ENCODE results near the gene STAT3. TPM values are rescaled to one million over a fixed set of nuclear protein-coding genes. Genes with fewer than 3 reads are reported as not detected.
A peak's percentile ranks its signal among the peaks of the same experiment; 100 is the strongest.

The STAT3 gene
- total RNA-seq, 4 donors from 2014 or later, result 146 to 253 (median 205) TPM

DNA sequence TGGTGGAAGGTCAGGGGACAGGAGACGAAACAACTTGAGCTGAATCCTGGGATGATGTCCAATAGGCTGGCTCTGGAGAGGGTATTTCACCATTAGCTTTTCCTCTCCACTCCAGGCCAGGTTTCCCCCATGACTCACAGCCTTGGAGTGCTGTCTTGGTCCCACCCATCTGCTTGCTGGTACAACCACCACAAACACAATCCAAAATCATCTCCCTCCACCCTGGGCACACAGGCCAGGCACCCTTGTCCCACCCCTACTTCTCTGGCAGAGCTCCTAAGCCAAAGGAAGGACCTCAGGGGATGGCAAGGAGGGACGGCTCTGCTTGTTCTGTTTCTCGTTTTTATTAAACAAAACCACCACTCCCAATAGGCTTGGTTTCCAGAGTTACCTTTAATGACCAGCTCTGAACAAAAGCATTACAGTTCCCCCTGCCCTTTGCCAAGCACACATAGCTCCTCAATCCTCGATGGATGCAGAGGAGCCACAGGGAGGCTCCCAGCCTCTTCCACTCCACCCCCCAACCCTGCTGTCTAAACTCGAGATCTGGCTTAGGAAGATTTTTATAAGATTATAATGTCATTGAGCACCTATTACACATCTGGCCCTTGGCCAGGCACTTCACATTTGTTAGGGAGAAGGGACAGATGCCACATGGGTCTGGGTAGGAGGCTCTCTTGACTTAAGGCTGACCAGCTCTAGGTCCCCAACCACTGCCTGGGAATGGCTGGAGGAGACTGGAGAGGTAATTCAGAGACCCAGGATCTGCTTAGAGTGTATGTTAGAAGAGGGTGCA lies 21.5 kb upstream of the STAT3 start:
- Histone ChIP-seq H3K27ac (peak overlapping the region; percentile 83 to 99 (median 94)), H3K4me1 (peaks cover 28 to 100% (median 70%) of the 10 kb centered on the region in 3 donors), H3K4me3 (peak overlapping the region in 1 of 2 donors; percentile 18), H3K36me3 (peaks cover 0 to 7% of the 10 kb centered on the region in 2 donors), H3K27me3 (no peaks in the 10 kb centered on the region), H3K9me3 (no peaks in the 10 kb centered on the region)
- TF ChIP-seq POLR2AphosphoS5 (IDR thresholded peaks at IDR 0.05), result peak; percentile 86
- TF ChIP-seq POLR2A (IDR thresholded peaks at IDR 0.05), result no peak
- WGBS, 2 donors (ENCODE audit: low coverage in 1 of 2), result 0% methylated on average over 2 to 3 of the region's 5 CpGs
- peak; percentile 87 for ATAC-seq

DNA sequence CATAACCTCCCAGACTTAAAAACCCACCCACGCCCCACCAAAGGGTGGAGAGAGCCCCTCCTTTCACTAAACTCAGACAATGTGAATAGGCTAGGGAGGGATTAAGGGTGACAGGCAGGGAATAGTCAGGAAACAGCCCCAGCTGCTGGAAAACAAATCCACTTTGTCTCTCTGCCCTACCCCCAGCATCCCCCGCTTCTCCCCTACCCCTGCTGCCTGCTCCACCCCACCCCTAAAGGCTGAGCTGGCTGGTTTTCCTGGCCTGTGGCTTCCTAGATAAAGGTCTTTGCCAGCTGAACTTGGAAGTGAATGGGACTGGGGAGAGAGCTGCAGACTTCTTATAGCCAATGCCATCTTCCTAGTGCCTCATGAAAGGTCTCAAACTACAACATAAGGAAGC lies 19.8 kb upstream of the STAT3 start:
- TF ChIP-seq, protein P1, sequence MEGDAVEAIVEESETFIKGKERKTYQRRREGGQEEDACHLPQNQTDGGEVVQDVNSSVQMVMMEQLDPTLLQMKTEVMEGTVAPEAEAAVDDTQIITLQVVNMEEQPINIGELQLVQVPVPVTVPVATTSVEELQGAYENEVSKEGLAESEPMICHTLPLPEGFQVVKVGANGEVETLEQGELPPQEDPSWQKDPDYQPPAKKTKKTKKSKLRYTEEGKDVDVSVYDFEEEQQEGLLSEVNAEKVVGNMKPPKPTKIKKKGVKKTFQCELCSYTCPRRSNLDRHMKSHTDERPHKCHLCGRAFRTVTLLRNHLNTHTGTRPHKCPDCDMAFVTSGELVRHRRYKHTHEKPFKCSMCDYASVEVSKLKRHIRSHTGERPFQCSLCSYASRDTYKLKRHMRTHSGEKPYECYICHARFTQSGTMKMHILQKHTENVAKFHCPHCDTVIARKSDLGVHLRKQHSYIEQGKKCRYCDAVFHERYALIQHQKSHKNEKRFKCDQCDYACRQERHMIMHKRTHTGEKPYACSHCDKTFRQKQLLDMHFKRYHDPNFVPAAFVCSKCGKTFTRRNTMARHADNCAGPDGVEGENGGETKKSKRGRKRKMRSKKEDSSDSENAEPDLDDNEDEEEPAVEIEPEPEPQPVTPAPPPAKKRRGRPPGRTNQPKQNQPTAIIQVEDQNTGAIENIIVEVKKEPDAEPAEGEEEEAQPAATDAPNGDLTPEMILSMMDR (IDR thresholded peaks at IDR 0.05), result no peak
- TF ChIP-seq POLR2AphosphoS5 (IDR thresholded peaks at IDR 0.05) (no peak), POLR2A (IDR thresholded peaks at IDR 0.05) (no peak), EP300 (IDR thresholded peaks at IDR 0.05) (no peak)
- Histone ChIP-seq H3K4me1 (peaks cover 23 to 100% (median 63%) of the 10 kb centered on the region in 3 donors), H3K27ac (peak overlapping the region; percentile 83 to 99 (median 94)), H3K9me3 (no peaks in the 10 kb centered on the region), H3K4me3 (no peak overlapping the region), H3K27me3 (no peaks in the 10 kb centered on the region), H3K36me3 (peaks cover 0 to 23% of the 10 kb centered on the region in 2 donors)
- 15 to 27% methylated on average over 2 of the region's 2 CpGs for WGBS, 2 donors (ENCODE audit: low coverage in 1 of 2)
- no peak for ATAC-seq

DNA sequence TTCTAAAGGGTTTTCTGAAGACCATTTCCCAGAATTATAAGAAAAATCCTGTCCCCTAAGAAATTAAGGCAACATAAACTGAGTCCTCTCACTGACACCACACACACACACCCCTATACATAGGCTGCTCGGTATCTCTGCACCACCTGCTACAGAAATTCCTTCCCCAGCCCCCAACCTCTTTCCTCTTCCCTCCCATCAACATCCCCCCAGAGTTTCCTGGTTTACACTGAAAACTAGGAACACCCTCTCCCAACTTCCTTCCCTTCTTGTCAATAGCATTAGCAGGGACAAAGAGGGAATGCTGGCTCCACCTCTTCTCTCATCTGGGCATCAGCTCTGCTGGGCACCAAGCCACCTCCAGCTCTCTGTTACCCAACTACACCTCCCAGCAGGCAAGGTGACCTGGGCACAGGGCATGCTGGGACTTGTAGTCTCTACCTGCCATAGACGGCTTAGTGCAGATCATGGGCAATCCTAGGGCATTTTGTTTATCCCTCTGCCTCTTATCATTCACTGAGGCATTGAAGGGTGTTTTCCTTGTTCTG lies 19.1 kb upstream of the STAT3 start:
- H3K4me3 ChIP-seq, result peak overlapping the region in 1 of 2 donors; percentile 11
- peaks cover 24 to 100% (median 59%) of the 10 kb centered on the region in 3 donors for H3K4me1 ChIP-seq

DNA sequence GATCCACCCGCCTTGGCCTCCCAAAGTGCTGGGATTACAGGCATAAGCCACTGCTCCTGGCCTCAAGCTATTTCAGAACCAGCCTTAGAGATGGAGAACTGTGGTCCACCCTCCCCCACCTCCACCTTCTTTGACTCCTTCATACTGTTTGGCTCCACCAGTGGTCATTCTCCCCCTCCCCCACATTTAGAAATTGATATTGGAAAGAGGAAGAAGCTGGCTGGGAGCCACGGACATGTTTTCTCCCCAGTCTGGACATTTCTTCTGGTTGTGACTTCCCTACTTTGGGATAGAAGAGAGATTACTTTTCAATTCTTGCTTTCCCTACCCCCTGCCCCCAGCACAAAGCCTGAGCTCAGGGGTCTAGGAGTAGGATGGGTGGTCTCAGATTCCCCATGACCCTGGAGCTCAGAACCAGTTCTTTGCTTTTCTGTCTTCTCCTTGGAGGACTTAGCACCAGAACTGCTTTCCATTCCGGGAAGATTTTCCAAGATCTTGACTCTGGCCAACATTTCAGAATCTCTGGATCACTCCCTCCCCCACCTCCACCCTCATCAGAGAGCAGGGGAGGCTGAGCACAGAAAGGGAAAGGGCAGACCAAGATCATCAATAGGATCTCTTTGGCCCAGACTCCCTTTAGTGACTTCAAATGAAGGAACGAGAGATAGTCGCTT lies 18.5 kb upstream of the STAT3 start:
- H3K27me3 ChIP-seq, result no peaks in the 10 kb centered on the region
- peaks cover 23 to 100% (median 61%) of the 10 kb centered on the region in 3 donors for H3K4me1 ChIP-seq
- H3K27ac ChIP-seq, result peak overlapping the region; percentile 83 to 99 (median 94)
- H3K9me3 ChIP-seq, result no peaks in the 10 kb centered on the region
- WGBS, 2 donors (ENCODE audit: low coverage in 1 of 2), result 0 to 10% methylated on average over 1 to 3 of the region's 5 CpGs
- H3K36me3 ChIP-seq, result peaks cover 0 to 36% of the 10 kb centered on the region in 2 donors
- ATAC-seq, result no peak
- peak overlapping the region in 1 of 2 donors; percentile 11 for H3K4me3 ChIP-seq
- TF ChIP-seq POLR2A (IDR thresholded peaks at IDR 0.05) (no peak), EP300 (IDR thresholded peaks at IDR 0.05) (no peak), POLR2AphosphoS5 (IDR thresholded peaks at IDR 0.05) (peak; percentile 42)

More for the DNA sequence above, 19.1 kb upstream of the STAT3 start:
- peaks cover 0 to 30% of the 10 kb centered on the region in 2 donors for H3K36me3 ChIP-seq
- no peaks in the 10 kb centered on the region for H3K9me3 ChIP-seq
- H3K27me3 ChIP-seq, result no peaks in the 10 kb centered on the region
- H3K27ac ChIP-seq, result peak overlapping the region; percentile 83 to 99 (median 94)
- WGBS, 2 donors (ENCODE audit: low coverage in 1 of 2), result 5 to 12% methylated on average over 2 of the region's 2 CpGs
- peak; percentile 73 for ATAC-seq
- TF ChIP-seq POLR2A (IDR thresholded peaks at IDR 0.05), result no peak
- peak; percentile 80 for TF ChIP-seq POLR2AphosphoS5 (IDR thresholded peaks at IDR 0.05)
- TF ChIP-seq, protein P1 (IDR thresholded peaks at IDR 0.05), result no peak

DNA sequence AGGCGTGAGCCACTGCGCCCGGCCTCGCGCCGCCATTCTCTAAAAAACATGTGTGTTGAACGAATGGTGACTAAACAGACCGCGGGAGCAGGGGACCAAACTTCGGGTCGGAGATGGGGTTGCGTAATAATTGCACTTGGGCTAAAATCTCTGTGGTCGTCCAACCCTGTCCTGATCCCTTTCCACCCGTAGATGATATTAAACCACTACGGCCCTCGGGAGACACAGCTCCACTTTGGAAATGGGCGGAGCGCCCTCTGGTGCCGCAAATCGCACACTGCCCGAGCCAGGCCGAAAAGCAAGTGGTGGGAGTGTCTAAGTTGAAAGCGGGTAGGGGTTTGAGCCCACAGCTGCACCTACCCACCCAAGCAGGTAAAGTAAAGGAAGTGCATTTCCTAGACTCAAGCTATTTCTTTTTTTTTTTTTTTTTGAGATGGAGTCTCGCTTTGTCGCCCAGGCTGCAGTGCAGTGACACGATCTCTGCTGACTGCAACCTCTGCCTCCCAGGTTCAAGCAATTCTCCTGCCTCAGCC lies 17.8 kb upstream of the STAT3 start:
- Histone ChIP-seq H3K9me3 (no peaks in the 10 kb centered on the region), H3K27me3 (no peaks in the 10 kb centered on the region), H3K4me1 (peaks cover 23 to 98% (median 55%) of the 10 kb centered on the region in 3 donors), H3K27ac (peak overlapping the region in 3 of 4 donors; percentile 90 to 99 (median 97)), H3K4me3 (no peak overlapping the region), H3K36me3 (peaks cover 0 to 36% of the 10 kb centered on the region in 2 donors)
- WGBS, 2 donors (ENCODE audit: low coverage in 1 of 2), result 10 to 42% methylated on average over 6 to 16 of the region's 26 CpGs
- ATAC-seq, result peak; percentile 60
- TF ChIP-seq, protein P1 (IDR thresholded peaks at IDR 0.05), result peak in 3 of 4 experiments; percentile 89
- peak; percentile 49 for TF ChIP-seq POLR2AphosphoS5 (IDR thresholded peaks at IDR 0.05)
- TF ChIP-seq POLR2A (IDR thresholded peaks at IDR 0.05), result no peak
- no peak for TF ChIP-seq EP300 (IDR thresholded peaks at IDR 0.05)
